Fibroblast of lung (primary cell): ENCODE results near the gene ABCG5.

Source experiments
- EZH2 ChIP-seq: IDR thresholded peaks from 2 replicates; pipeline ENCODE4 v1.5.1; 2012; ENCODE audit warnings: low read length, control low read depth, mild to moderate bottlenecking; ENCODE audit errors: missing control alignments
- TF ChIP-seq, protein P1 (sequence below), 2 donors: IDR thresholded peaks in 1 of 2; conservative IDR thresholded peaks in 1 of 2; 1 replicate in 1 of 2; 2 replicates in 1 of 2; pipeline ENCODE4 v1.5.1; 2011 to 2012; ENCODE audit warnings: low read length in 2 of 2, control low read depth in 1 of 2, inconsistent platforms in 1 of 2, low read depth in 1 of 2, mild to moderate bottlenecking in 1 of 2

GRCh38 chr2:43788646-43789045, 50.0 kb downstream of the ABCG5 start:
- TF ChIP-seq, protein P1, sequence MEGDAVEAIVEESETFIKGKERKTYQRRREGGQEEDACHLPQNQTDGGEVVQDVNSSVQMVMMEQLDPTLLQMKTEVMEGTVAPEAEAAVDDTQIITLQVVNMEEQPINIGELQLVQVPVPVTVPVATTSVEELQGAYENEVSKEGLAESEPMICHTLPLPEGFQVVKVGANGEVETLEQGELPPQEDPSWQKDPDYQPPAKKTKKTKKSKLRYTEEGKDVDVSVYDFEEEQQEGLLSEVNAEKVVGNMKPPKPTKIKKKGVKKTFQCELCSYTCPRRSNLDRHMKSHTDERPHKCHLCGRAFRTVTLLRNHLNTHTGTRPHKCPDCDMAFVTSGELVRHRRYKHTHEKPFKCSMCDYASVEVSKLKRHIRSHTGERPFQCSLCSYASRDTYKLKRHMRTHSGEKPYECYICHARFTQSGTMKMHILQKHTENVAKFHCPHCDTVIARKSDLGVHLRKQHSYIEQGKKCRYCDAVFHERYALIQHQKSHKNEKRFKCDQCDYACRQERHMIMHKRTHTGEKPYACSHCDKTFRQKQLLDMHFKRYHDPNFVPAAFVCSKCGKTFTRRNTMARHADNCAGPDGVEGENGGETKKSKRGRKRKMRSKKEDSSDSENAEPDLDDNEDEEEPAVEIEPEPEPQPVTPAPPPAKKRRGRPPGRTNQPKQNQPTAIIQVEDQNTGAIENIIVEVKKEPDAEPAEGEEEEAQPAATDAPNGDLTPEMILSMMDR (conservative IDR thresholded peaks at IDR 0.05 in 1 of 2, IDR thresholded peaks at IDR 0.05 in 1 of 2; ENCODE audit: low read depth in 1 of 2, low read length in 2 of 2), result no peak
- TF ChIP-seq EZH2, result no peak
